HepG2 (cell line): ENCODE measurements around the gene C1orf116. TPM values are rescaled to one million over a fixed set of nuclear protein-coding genes. Genes with fewer than 3 reads are reported as not detected.

Experiments
- ATAC-seq: fragments of 200-7000 bp; cut with Tn5 transposase; 3 replicates; pipeline ENCODE4 v1.9.1; 2020; ENCODE audit warnings: mild to moderate bottlenecking, moderate library complexity
- BruUV-seq: library from RNA; stranded (reverse); fragments of 400-500 nt; replicated peaks from 2 replicates; lab custom pipeline; 2021; lab: Mats Ljungman, UMichigan
- CTCF ChIA-PET: fragments of 300-600 bp; formaldehyde crosslinking; extraction: SDS; loops from one replicate; lab custom pipeline; 2021; ENCODE audit warnings: low total read pairs, inconsistent platforms, low intra/inter-chr PET ratio; lab: Yijun Ruan, JAX
- POLR2A ChIA-PET: fragments of 350-600 bp; sonication (Branson Sonifier 250); formaldehyde crosslinking; loops from one replicate; lab custom pipeline; 2020; ENCODE audit warnings: antibody characterized with exemption, inconsistent platforms; lab: Yijun Ruan, JAX
- DNase-seq: peaks from one replicate; pipeline ENCODE4 v3.0.0-alpha.2; 2015; ENCODE audit warnings: low spot score
- FAIRE-seq: peaks from 3 replicates; lab custom pipeline; 2011; peaks lifted over from hg19 to GRCh38; lab: Jason Lieb, UNC
- H2AFZ ChIP-seq: one replicate; pipeline ENCODE4 v1.6.1; 2011; ENCODE audit warnings: low read length, inconsistent platforms
- H3K27ac ChIP-seq: fragments of 300-600 bp; 3 replicates; pipeline ENCODE4 v1.8.0; 2011; ENCODE audit warnings: mixed run types, mild to moderate bottlenecking, mixed read lengths, low read length, inconsistent platforms; ENCODE audit not compliant: insufficient read depth; ENCODE audit errors: extremely low read length
- H3K27me3 ChIP-seq, 2 experiments: fragments of 200-600 bp in 1 of 2; 2 replicates in 1 of 2; 3 replicates in 1 of 2; pipeline versions ENCODE4 v1.6.0 to v1.8.0; 2011; ENCODE audit warnings: low read length in 2 of 2, mild to moderate bottlenecking in 2 of 2, moderate library complexity in 2 of 2, inconsistent platforms in 1 of 2; ENCODE audit not compliant: insufficient read depth in 2 of 2, control insufficient read depth in 1 of 2
- H3K36me3 ChIP-seq, 2 experiments: fragments of 200-600 bp in 1 of 2; replicated peaks in 1 of 2; 2 replicates in 1 of 2; 3 replicates in 1 of 2; pipeline versions ENCODE4 v1.5.1 to v1.8.0; 2011; ENCODE audit warnings: low read length in 2 of 2, inconsistent platforms in 1 of 2; ENCODE audit not compliant: insufficient read depth in 2 of 2, control insufficient read depth in 1 of 2
- H3K4me1 ChIP-seq: 2 replicates; pipeline ENCODE4 v1.5.1; 2012; ENCODE audit warnings: low read length, inconsistent platforms; ENCODE audit not compliant: insufficient read depth
- H3K4me2 ChIP-seq: 2 replicates; pipeline ENCODE4 v1.6.0; 2011; ENCODE audit warnings: low read depth, low read length, inconsistent platforms
- H3K4me3 ChIP-seq, 3 experiments: fragments of 200-600 bp in 1 of 3; sonication (generic), shearing (Covaris generic) in 1 of 3; replicated peaks in 1 of 3; 2 replicates each; pipeline ENCODE4 v1.5.1; 2011 to 2016; ENCODE audit warnings: low read length in 3 of 3, inconsistent platforms in 2 of 3, low read depth in 2 of 3, mild to moderate bottlenecking in 2 of 3, control low read depth in 1 of 3, mixed read lengths in 1 of 3; ENCODE audit not compliant: insufficient read depth in 1 of 3
- H3K79me2 ChIP-seq: one replicate; pipeline ENCODE4 v1.6.1; 2011; ENCODE audit warnings: low read length, inconsistent platforms; ENCODE audit not compliant: insufficient read depth
- H3K9ac ChIP-seq: 2 replicates; pipeline ENCODE4 v1.6.0; 2011; ENCODE audit warnings: mild to moderate bottlenecking, low read depth, low read length, inconsistent platforms; ENCODE audit not compliant: insufficient read depth
- H3K9me3 ChIP-seq: 2 replicates; pipeline ENCODE4 v1.5.1; 2012; ENCODE audit warnings: mild to moderate bottlenecking, low read length
- H4K20me1 ChIP-seq: 2 replicates; pipeline ENCODE4 v1.6.0; 2011; ENCODE audit warnings: inconsistent platforms, mild to moderate bottlenecking, low read length, moderate library complexity; ENCODE audit not compliant: insufficient read depth
- FOSL2 ChIP-seq: sonication (generic); formaldehyde crosslinking; IDR thresholded peaks from 2 replicates; pipeline ENCODE4 v1.4.0; 2020; ENCODE audit warnings: missing genetic modification reagents
- SIX1 ChIP-seq: sonication (generic); formaldehyde crosslinking; IDR thresholded peaks from 2 replicates; pipeline ENCODE4 v1.4.0; 2020; ENCODE audit warnings: missing genetic modification reagents, borderline replicate concordance
- SMARCE1 ChIP-seq: fragments of 450-650 bp; IDR thresholded peaks from 2 replicates; pipeline ENCODE4 v1.6.1; 2017; ENCODE audit warnings: borderline replicate concordance
- ZBTB38 ChIP-seq: sonication (generic); formaldehyde crosslinking; IDR thresholded peaks from 2 replicates; pipeline ENCODE4 v1.5.1; 2020; ENCODE audit warnings: mild to moderate bottlenecking, missing genetic modification reagents
- ZFP36L1 ChIP-seq: sonication (generic); formaldehyde crosslinking; IDR thresholded peaks from 2 replicates; pipeline ENCODE4 v1.8.0; 2022; ENCODE audit warnings: mild to moderate bottlenecking, missing genetic modification reagents, moderate library complexity
- ZNF496 ChIP-seq: sonication (generic); formaldehyde crosslinking; IDR thresholded peaks from 2 replicates; pipeline ENCODE4 v1.8.1; 2023; ENCODE audit warnings: mild to moderate bottlenecking, moderate library complexity, missing genetic modification reagents; ENCODE audit not compliant: insufficient replicate concordance
- WGBS: methylation state at CpG from one replicate; pipeline ENCODE4 v1.1.6; 2017; ENCODE audit warnings: low lambda C conversion rate; 5-methylcytosine and 5-hydroxymethylcytosine counted together
- in situ Hi-C: cut with HindIII; loops from 2 replicates; pipeline ENCODE4 v1.10.0; 2017; ENCODE audit warnings: low pct_unique_long_range_greater_than_20kb; ENCODE audit not compliant: extremely low pct_ligation_motif_present
- intact Hi-C: fragments of 100-400 bp; cut with micrococcal nuclease; formaldehyde crosslinking; loops from one replicate; pipeline ENCODE4 v1.10.0; 2022; ENCODE audit not compliant: unreplicated experiment
- polyA plus RNA-seq, 8 experiments: library from polyadenylated mRNA; depleted of rRNA in 3 of 8; stranded (reverse) in 7 of 8; unstranded in 1 of 8; fragments of >200 nt; fragmentation: Illumina TruSeq in 4 of 8; extraction: Trizol in 4 of 8; gene quantifications; 2 replicates each; pipeline versions ENCODE4 v1.2.1 to v1.2.3, GENCODE V29; 2011 to 2016; ENCODE audit warnings: low read depth in 4 of 8, missing spikeins in 1 of 8, mixed read lengths in 1 of 8; ENCODE audit not compliant: insufficient read depth in 1 of 8
- total RNA-seq, 5 experiments: library from RNA; depleted of rRNA; stranded (reverse); fragments of >200 nt; fragmentation: Illumina TruSeq; extraction: Trizol; gene quantifications; 2 replicates each; pipeline ENCODE4 v1.2.3, GENCODE V29; 2016; ENCODE audit warnings: low read depth in 1 of 5
- TF ChIP-seq, protein P1 (sequence below): sonication (generic); formaldehyde crosslinking; IDR thresholded peaks from 2 replicates; pipeline ENCODE4 v1.5.1; 2020; ENCODE audit warnings: mild to moderate bottlenecking, missing genetic modification reagents, moderate library complexity

Gene C1orf116
- total and polyA plus RNA-seq, 2 of the 13 experiments (the other 11 are each of a cell fraction or from before 2014, with no cell fraction given): 0.51 to 0.95 TPM

DNA sequence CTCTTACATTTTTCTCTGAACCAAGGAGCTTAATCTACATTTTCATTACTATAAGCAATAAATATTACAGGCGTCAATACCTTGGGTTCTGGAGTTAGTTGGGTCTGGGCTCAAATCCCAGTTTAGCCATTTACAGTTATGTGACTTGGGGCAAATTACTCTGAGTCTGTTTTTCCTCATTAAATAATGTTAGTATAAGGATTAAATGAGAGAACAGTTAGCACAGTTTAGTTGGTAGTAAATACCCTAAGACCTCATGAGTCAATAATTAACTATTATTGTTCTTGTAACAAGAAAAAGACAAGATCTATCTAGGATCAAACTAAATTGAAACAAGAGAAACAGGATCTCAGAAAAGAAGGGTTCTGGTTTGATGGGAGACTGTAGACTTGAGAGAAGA lies 4.6 kb downstream of the C1orf116 start:
- Histone ChIP-seq H3K27me3 (no peaks in the 10 kb centered on the region), H4K20me1 (no peaks in the 10 kb centered on the region), H3K27ac (no peak overlapping the region), H3K9ac (no peak overlapping the region), H3K79me2 (no peaks in the 10 kb centered on the region), H3K4me2 (no peak overlapping the region), H3K9me3 (no peaks in the 10 kb centered on the region), H3K4me1 (peaks cover 100% of the 10 kb centered on the region), H3K4me3 (no peak overlapping the region), H2AFZ (no peak overlapping the region), H3K36me3 (no peaks in the 10 kb centered on the region)
- POLR2A ChIA-PET: no interaction called here
- DNase-seq (no peak), ATAC-seq (no peak), FAIRE-seq (no peak)
- 91% methylated on average over 1 of the region's 1 CpG for WGBS
- in situ Hi-C loops (no loop called here), intact Hi-C loops (no loop called here)
- CTCF ChIA-PET: no interaction called here
- no TSS peak for BruUV-seq
- TF ChIP-seq ZFP36L1 (CRISPR knock-in tag) (no peak), SMARCE1 (no peak)

DNA sequence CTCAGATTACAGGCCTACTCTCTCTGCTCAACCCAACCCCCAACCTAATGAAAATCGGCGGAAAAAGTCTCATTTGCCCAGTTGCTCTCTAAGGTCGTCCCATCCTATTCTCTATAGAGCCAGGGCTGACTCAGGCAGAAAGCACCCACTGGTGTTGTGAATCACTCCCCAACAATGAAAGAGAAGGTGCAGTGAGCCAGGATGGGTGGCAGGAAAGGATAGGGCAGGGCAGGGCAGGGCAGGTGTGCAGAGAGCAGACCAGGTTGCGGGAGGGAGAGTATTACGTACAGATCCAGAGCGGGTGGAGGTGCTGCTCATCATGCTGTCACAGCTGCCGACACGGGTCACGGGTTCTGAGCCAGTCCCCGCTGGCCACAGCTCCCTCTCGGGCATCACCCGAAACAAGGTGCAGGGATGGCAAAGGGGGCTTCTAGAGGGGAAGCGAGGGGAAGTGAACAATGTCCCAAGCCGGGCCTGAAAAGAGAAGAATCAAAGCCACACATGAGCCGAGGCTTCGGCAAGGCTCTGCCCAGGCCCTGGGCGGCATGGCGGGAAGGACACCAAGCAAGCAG lies 5.3 kb downstream of the C1orf116 start:
- WGBS: 88% methylated on average over 18 of the region's 18 CpGs
- Histone ChIP-seq H3K27me3 (no peaks in the 10 kb centered on the region), H2AFZ (no peak overlapping the region), H3K9me3 (no peaks in the 10 kb centered on the region), H3K4me3 (no peak overlapping the region), H3K79me2 (no peaks in the 10 kb centered on the region), H3K4me1 (peaks cover 100% of the 10 kb centered on the region), H3K9ac (no peak overlapping the region), H3K4me2 (no peak overlapping the region), H3K36me3 (no peaks in the 10 kb centered on the region), H3K27ac (no peak overlapping the region), H4K20me1 (no peaks in the 10 kb centered on the region)
- BruUV-seq: no TSS peak
- ChIA-PET CTCF (no interaction called here), POLR2A (no interaction called here)
- FAIRE-seq: no peak
- intact Hi-C loops (no loop called here), in situ Hi-C loops (no loop called here)
- TF ChIP-seq FOSL2 (CRISPR knock-in tag) (peak; percentile 43; the same call in 1 of the 2 replicates), ZBTB38 (CRISPR knock-in tag) (peak; percentile 35; the same call in 1 of the 2 replicates), ZNF496 (CRISPR knock-in tag) (no peak), SIX1 (CRISPR knock-in tag) (no peak)
- TF ChIP-seq, protein P1, sequence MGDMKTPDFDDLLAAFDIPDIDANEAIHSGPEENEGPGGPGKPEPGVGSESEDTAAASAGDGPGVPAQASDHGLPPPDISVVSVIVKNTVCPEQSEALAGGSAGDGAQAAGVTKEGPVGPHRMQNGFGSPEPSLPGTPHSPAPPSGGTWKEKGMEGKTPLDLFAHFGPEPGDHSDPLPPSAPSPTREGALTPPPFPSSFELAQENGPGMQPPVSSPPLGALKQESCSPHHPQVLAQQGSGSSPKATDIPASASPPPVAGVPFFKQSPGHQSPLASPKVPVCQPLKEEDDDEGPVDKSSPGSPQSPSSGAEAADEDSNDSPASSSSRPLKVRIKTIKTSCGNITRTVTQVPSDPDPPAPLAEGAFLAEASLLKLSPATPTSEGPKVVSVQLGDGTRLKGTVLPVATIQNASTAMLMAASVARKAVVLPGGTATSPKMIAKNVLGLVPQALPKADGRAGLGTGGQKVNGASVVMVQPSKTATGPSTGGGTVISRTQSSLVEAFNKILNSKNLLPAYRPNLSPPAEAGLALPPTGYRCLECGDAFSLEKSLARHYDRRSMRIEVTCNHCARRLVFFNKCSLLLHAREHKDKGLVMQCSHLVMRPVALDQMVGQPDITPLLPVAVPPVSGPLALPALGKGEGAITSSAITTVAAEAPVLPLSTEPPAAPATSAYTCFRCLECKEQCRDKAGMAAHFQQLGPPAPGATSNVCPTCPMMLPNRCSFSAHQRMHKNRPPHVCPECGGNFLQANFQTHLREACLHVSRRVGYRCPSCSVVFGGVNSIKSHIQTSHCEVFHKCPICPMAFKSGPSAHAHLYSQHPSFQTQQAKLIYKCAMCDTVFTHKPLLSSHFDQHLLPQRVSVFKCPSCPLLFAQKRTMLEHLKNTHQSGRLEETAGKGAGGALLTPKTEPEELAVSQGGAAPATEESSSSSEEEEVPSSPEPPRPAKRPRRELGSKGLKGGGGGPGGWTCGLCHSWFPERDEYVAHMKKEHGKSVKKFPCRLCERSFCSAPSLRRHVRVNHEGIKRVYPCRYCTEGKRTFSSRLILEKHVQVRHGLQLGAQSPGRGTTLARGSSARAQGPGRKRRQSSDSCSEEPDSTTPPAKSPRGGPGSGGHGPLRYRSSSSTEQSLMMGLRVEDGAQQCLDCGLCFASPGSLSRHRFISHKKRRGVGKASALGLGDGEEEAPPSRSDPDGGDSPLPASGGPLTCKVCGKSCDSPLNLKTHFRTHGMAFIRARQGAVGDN: peak; percentile 26
- no peak for DNase-seq
- no peak for ATAC-seq
